Measurements from ENCODE around the gene ROCK2. TPM values are rescaled to one million over a fixed set of nuclear protein-coding genes. Genes with fewer than 3 reads are reported as not detected.

ROCK2 gene
- total and polyA plus RNA-seq, 10 donors, result 4.0 to 89.6 (median 65.8) TPM

- intact Hi-C loops (cut with DNase I; ENCODE audit: low total_unique reads), result no loop called here
- TF ChIP-seq CTCF (IDR thresholded peaks at IDR 0.05 in 8 of 11, conservative IDR thresholded peaks at IDR 0.05 in 3 of 11), result no peak
- no peak for TF ChIP-seq POLR2A (IDR thresholded peaks at IDR 0.05)
- TF ChIP-seq POLR2AphosphoS5 (IDR thresholded peaks at IDR 0.05), result no peak
- Histone ChIP-seq H3K27me3 (replicated peaks in 1 of 7) (no peaks in the 10 kb centered on the region), H3K27ac (no peak overlapping the region), H3K4me1 (peaks cover 0 to 4% (median 0%) of the 10 kb centered on the region in 6 donors), H3K4me3 (no peak overlapping the region), H3K36me3 (peaks cover 0 to 94% (median 37%) of the 10 kb centered on the region in 6 donors), H3K9me3 (no peaks in the 10 kb centered on the region)
- DNase-seq, result no peak
- WGBS, 5 donors, result 95 to 97% (median 96%) methylated on average over 6 of the region's 6 CpGs
Observed at GRCh38 chr2:11186145-11186544, 158.3 kb downstream of the ROCK2 start.

- TF ChIP-seq CTCF (IDR thresholded peaks at IDR 0.05 in 8 of 11, conservative IDR thresholded peaks at IDR 0.05 in 3 of 11) (no peak), POLR2A (IDR thresholded peaks at IDR 0.05) (no peak), POLR2AphosphoS5 (IDR thresholded peaks at IDR 0.05) (no peak)
- Histone ChIP-seq H3K4me1 (peaks cover 0 to 4% (median 0%) of the 10 kb centered on the region in 6 donors), H3K36me3 (peaks cover 0 to 88% (median 34%) of the 10 kb centered on the region in 6 donors), H3K9me3 (no peaks in the 10 kb centered on the region), H3K27me3 (replicated peaks in 1 of 7) (no peaks in the 10 kb centered on the region), H3K27ac (no peak overlapping the region), H3K4me3 (no peak overlapping the region)
- intact Hi-C loops (cut with DNase I; ENCODE audit: low total_unique reads), result no loop called here
- WGBS, 5 donors, result 94 to 98% (median 97%) methylated on average over 2 of the region's 2 CpGs
- DNase-seq, result no peak
Observed at GRCh38 chr2:11182951-11183350, 161.5 kb downstream of the ROCK2 start.

- Histone ChIP-seq H3K4me1 (peaks cover 0 to 13% (median 4%) of the 10 kb centered on the region in 6 donors), H3K27me3 (replicated peaks in 1 of 7) (no peaks in the 10 kb centered on the region), H3K4me3 (no peak overlapping the region), H3K36me3 (peaks cover 0 to 81% (median 28%) of the 10 kb centered on the region in 6 donors), H3K9me3 (no peaks in the 10 kb centered on the region), H3K27ac (no peak overlapping the region)
- no peak for DNase-seq
- TF ChIP-seq POLR2A (IDR thresholded peaks at IDR 0.05) (no peak), CTCF (IDR thresholded peaks at IDR 0.05 in 8 of 11, conservative IDR thresholded peaks at IDR 0.05 in 3 of 11) (no peak), POLR2AphosphoS5 (IDR thresholded peaks at IDR 0.05) (no peak)
- intact Hi-C loops (cut with DNase I; ENCODE audit: low total_unique reads), result no loop called here
- 88 to 96% (median 91%) methylated on average over 6 of the region's 6 CpGs for WGBS, 5 donors
Observed at GRCh38 chr2:11180653-11181052, 163.8 kb downstream of the ROCK2 start.

GRCh38 chr2:11179899-11180298, 164.5 kb downstream of the ROCK2 start:
- no peak for DNase-seq
- intact Hi-C loops (cut with DNase I; ENCODE audit: low total_unique reads), result no loop called here
- H3K9me3 ChIP-seq, result no peaks in the 10 kb centered on the region
- peaks cover 5 to 21% (median 12%) of the 10 kb centered on the region in 6 donors for H3K4me1 ChIP-seq
- 91 to 96% (median 95%) methylated on average over 4 of the region's 4 CpGs for WGBS, 5 donors
- no peak overlapping the region for H3K4me3 ChIP-seq
- H3K36me3 ChIP-seq, result peaks cover 0 to 73% (median 23%) of the 10 kb centered on the region in 6 donors
- no peak overlapping the region for H3K27ac ChIP-seq
- H3K27me3 ChIP-seq (replicated peaks in 1 of 7), result no peaks in the 10 kb centered on the region
- no peak for TF ChIP-seq POLR2A (IDR thresholded peaks at IDR 0.05)
- no peak for TF ChIP-seq POLR2AphosphoS5 (IDR thresholded peaks at IDR 0.05)

- peaks cover 0 to 66% (median 22%) of the 10 kb centered on the region in 6 donors for H3K36me3 ChIP-seq
- H3K27ac ChIP-seq, result no peak overlapping the region
- H3K27me3 ChIP-seq (replicated peaks in 1 of 7), result no peaks in the 10 kb centered on the region
- intact Hi-C loops (cut with DNase I; ENCODE audit: low total_unique reads), result no loop called here
- no peak for TF ChIP-seq CTCF (IDR thresholded peaks at IDR 0.05 in 8 of 11, conservative IDR thresholded peaks at IDR 0.05 in 3 of 11)
- no peak for TF ChIP-seq POLR2AphosphoS5 (IDR thresholded peaks at IDR 0.05)
- TF ChIP-seq POLR2A (IDR thresholded peaks at IDR 0.05), result no peak
- DNase-seq, result no peak
- H3K4me3 ChIP-seq, result no peak overlapping the region
- WGBS, 5 donors, result 82 to 90% (median 84%) methylated on average over 4 of the region's 4 CpGs
- H3K4me1 ChIP-seq, result peaks cover 5 to 26% (median 14%) of the 10 kb centered on the region in 6 donors
- no peaks in the 10 kb centered on the region for H3K9me3 ChIP-seq
Observed at GRCh38 chr2:11179196-11179595, 165.2 kb downstream of the ROCK2 start.
